ENCODE data around the gene MCTP1. TPM values are rescaled to one million over a fixed set of nuclear protein-coding genes. Genes with fewer than 3 reads are reported as not detected.

The MCTP1 gene
- total and polyA plus RNA-seq, 2 of the 13 experiments (the other 11 are each of a cell fraction or from before 2014, with no cell fraction given), result 0.15 to 0.48 TPM

GRCh38 chr5:94807985-94808384, 476.9 kb downstream of the MCTP1 start:
- no peak for DNase-seq (ENCODE audit: low spot score)
- POLR2A ChIA-PET, result no interaction called here
- 0% methylated on average over 1 of the region's 1 CpG for WGBS (ENCODE audit: low lambda C conversion rate)
- H3K4me3 ChIP-seq (replicated peaks in 1 of 3; ENCODE audit: insufficient read depth in 1 of 3, low read depth in 2 of 3, low read length in 3 of 3), result no peak overlapping the region
- no peak overlapping the region for H2AFZ ChIP-seq (ENCODE audit: low read length)
- H3K36me3 ChIP-seq (replicated peaks in 1 of 2; ENCODE audit: control insufficient read depth in 1 of 2, insufficient read depth in 2 of 2, low read length in 2 of 2), result no peaks in the 10 kb centered on the region
- H3K79me2 ChIP-seq (ENCODE audit: insufficient read depth, low read length), result no peaks in the 10 kb centered on the region
- no peak for FAIRE-seq
- no peaks in the 10 kb centered on the region for H3K9me3 ChIP-seq (ENCODE audit: low read length)
- TF ChIP-seq ZNF276 (CRISPR knock-in tag; IDR thresholded peaks at IDR 0.05; ENCODE audit: low read depth), result no peak
- no peak for TF ChIP-seq STAT5B (CRISPR knock-in tag; IDR thresholded peaks at IDR 0.05)
- no peak for TF ChIP-seq PBX2 (CRISPR knock-in tag; IDR thresholded peaks at IDR 0.05)
- no TSS peak for BruUV-seq (replicated peaks)
- H3K4me1 ChIP-seq (ENCODE audit: insufficient read depth, low read length), result no peaks in the 10 kb centered on the region
- no peaks in the 10 kb centered on the region for H3K27me3 ChIP-seq (ENCODE audit: control insufficient read depth in 1 of 2, insufficient read depth in 2 of 2, low read length in 2 of 2)
- no peak overlapping the region for H3K27ac ChIP-seq (ENCODE audit: extremely low read length, insufficient read depth, low read length)
- ATAC-seq, result no peak
- H3K9ac ChIP-seq (ENCODE audit: insufficient read depth, low read depth, low read length), result no peak overlapping the region
- no peaks in the 10 kb centered on the region for H4K20me1 ChIP-seq (ENCODE audit: insufficient read depth, low read length)
- H3K4me2 ChIP-seq (ENCODE audit: low read depth, low read length), result no peak overlapping the region
- in situ Hi-C loops (cut with HindIII; ENCODE audit: extremely low pct_ligation_motif_present, low pct_unique_long_range_greater_than_20kb) (no loop called here), intact Hi-C loops (cut with micrococcal nuclease; ENCODE audit: unreplicated experiment) (no loop called here)
- CTCF ChIA-PET (ENCODE audit: low intra/inter-chr PET ratio, low total read pairs), result no interaction called here

GRCh38 chr5:94802450-94802849, 482.4 kb downstream of the MCTP1 start:
- POLR2A ChIA-PET, result no interaction called here
- H3K27me3 ChIP-seq (ENCODE audit: control insufficient read depth in 1 of 2, insufficient read depth in 2 of 2, low read length in 2 of 2), result no peaks in the 10 kb centered on the region
- CTCF ChIA-PET (ENCODE audit: low intra/inter-chr PET ratio, low total read pairs), result no interaction called here
- H3K36me3 ChIP-seq (replicated peaks in 1 of 2; ENCODE audit: control insufficient read depth in 1 of 2, insufficient read depth in 2 of 2, low read length in 2 of 2), result no peaks in the 10 kb centered on the region
- H4K20me1 ChIP-seq (ENCODE audit: insufficient read depth, low read length), result no peaks in the 10 kb centered on the region
- H3K27ac ChIP-seq (ENCODE audit: extremely low read length, insufficient read depth, low read length), result no peak overlapping the region
- 9% methylated on average over 2 of the region's 2 CpGs for WGBS (ENCODE audit: low lambda C conversion rate)
- no peaks in the 10 kb centered on the region for H3K79me2 ChIP-seq (ENCODE audit: insufficient read depth, low read length)
- no peak overlapping the region for H3K4me2 ChIP-seq (ENCODE audit: low read depth, low read length)
- H2AFZ ChIP-seq (ENCODE audit: low read length), result no peak overlapping the region
- H3K4me3 ChIP-seq (replicated peaks in 1 of 3; ENCODE audit: insufficient read depth in 1 of 3, low read depth in 2 of 3, low read length in 3 of 3), result no peak overlapping the region
- H3K9ac ChIP-seq (ENCODE audit: insufficient read depth, low read depth, low read length), result no peak overlapping the region
- H3K4me1 ChIP-seq (ENCODE audit: insufficient read depth, low read length), result peaks cover 12% of the 10 kb centered on the region; the same call in 1 of the 2 replicates
- no TSS peak for BruUV-seq (replicated peaks)
- H3K9me3 ChIP-seq (ENCODE audit: low read length), result no peaks in the 10 kb centered on the region
- FAIRE-seq, result no peak
- intact Hi-C loops (cut with micrococcal nuclease; ENCODE audit: unreplicated experiment) (no loop called here), in situ Hi-C loops (cut with HindIII; ENCODE audit: extremely low pct_ligation_motif_present, low pct_unique_long_range_greater_than_20kb) (no loop called here)
- ATAC-seq, result no peak
- no peak for DNase-seq (ENCODE audit: low spot score)
- TF ChIP-seq ZNF703 (CRISPR knock-in tag; IDR thresholded peaks at IDR 0.05; ENCODE audit: borderline replicate concordance) (no peak), ZSCAN5A (CRISPR knock-in tag; IDR thresholded peaks at IDR 0.05; ENCODE audit: borderline replicate concordance) (no peak), ZNF530 (CRISPR knock-in tag; IDR thresholded peaks at IDR 0.05; ENCODE audit: low read depth) (no peak), EED (CRISPR knock-in tag; IDR thresholded peaks at IDR 0.05) (no peak), IRF2 (CRISPR knock-in tag; IDR thresholded peaks at IDR 0.05) (no peak), REST (IDR thresholded peaks at IDR 0.05; ENCODE audit: borderline replicate concordance in 1 of 2, low read depth in 1 of 2, low read length in 2 of 2) (peak; percentile 17 to 90), ZNF616 (CRISPR knock-in tag; IDR thresholded peaks at IDR 0.05; ENCODE audit: low read depth) (no peak)
